Stimulated activated CD8-positive, alpha-beta memory T cell treated with anti-CD3 and anti-CD28 coated beads, Interleukin-7, amount 100 ng/mL, for 1 hour (primary cell): ENCODE data around the gene L1CAM.
A peak's percentile ranks its signal among the peaks of the same experiment; 100 is the strongest.

Experiments used
- DNase-seq, 2 donors: peaks; one replicate each; pipeline ENCODE4 v3.0.0-alpha.2; 2020; ENCODE audit warnings: low read depth in 2 of 2

The L1CAM gene

DNA sequence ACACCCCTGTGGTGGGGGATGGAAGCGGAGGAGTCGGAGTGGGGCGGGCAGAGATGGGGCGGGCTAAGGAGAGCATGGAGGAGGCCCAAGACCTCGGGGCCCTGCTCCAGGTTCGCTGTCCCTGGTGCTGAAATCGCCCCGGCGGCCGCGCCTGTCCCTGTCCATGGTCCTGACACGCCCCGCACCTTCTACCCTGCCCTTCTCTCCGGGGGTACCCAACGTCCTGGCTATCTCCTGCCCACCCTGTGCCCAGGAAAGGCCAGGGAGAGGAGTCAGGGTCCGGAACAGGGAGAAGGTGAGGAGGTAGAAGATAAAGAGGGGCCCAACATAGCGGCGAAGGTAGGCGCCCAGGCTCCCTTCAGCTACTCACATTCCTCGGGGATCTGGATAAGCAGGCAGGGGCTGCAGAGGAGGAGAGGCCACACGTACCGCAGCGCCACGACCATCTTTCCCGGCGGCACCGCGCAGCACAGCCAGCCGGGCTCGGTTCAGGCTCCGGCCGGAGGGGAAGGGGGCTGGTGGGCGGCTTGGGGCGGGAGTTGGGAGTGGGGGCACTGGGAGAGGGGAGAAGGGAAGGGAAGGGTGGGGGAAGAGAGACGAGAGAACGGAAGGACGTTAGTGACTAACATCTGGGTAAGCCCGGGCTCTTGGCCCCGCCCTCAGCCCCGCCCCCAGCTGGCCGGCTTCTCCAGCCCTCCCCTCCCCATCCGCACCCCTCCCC lies 10.4 kb downstream of the L1CAM start:
- DNase-seq, result peak; percentile 45 to 55

DNA sequence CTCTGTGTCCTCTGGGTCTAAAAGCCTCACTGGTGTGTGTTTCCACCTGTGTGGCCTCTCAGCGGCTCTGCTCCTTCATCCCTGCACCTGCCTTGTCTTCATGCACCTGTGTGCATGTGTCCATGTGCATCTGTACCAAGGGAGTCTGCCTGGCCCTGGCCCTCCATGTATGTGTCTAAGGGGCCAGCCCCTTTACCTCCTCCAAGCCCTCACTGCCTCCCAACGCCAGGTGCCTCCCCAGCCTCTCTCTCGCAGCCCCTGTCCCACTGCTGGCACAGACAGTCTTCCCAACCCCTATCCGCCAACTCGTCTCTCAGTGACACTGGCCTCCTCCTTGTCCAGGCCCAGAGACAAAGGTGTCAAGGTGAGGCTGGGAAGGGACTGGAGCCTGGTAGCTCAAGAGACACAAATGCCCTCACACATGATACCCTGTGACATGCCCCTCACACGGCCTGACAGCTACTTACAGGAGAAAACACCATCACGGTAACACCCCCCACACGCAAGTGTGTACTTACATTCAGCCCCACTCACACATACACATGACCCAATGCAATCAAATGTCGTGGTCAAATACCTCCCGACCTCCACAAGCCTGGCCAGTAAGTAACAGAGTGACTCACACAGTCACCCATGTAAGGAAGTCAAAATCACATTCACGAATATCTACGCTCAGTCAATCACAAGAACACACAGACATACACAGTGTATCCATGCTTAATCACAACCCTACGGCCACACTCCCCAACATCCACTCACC lies 11.4 kb downstream of the L1CAM start:
- DNase-seq, result no peak

DNA sequence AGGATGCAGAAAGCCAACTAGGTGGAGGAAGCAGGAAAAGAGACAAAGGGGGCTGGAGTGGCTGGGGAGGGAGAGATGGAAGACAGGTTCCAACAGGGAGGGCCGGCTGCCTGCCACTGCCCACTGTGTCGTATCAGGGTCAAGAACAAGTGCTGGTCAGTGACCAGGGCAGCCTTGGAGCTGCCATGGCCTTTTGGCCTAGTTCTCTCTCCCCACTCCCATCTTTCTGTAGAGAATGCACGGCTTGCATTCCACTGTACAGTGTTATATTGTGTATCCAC lies 11.9 kb downstream of the L1CAM start:
- DNase-seq, result no peak

DNA sequence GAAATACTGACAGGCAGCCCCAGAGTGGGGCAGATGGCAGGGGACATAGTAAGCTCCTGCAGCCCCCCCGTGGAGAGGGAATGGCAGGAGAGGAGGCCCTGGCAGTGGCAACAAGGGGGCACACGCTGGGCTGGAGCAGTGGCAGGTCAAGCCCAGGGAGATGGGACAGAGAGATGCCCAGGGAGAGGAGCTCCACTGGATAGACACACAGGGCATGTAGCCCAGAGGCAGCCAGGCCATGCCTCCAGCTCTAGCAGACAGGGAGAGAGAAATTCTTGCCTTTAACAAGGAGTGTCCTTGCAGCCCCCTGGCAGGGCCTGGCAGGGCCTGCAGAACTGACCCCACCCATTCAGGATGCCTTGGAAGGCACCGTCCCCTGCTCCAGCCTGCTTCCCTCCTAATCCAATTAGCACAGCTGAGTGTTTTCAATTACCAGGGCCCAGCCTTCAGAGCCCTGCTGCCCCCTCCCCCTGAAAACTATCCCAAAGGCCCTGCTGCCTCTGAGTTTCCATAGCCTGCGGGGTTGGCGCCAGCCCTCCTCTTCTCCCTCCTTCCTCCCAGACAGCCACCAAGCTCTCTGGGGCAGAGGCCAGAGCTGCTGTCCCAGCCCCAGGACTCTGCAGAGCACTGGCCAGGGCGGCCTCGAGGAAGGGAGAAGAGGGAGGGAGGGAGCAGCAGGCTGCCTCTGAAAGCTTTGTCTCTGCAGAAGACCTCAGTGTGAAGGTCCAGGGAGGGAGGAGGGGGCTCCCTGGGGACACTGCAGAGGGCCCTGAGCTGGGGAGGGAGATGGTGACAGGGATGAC lies 12.5 kb downstream of the L1CAM start:
- DNase-seq, result no peak

DNA sequence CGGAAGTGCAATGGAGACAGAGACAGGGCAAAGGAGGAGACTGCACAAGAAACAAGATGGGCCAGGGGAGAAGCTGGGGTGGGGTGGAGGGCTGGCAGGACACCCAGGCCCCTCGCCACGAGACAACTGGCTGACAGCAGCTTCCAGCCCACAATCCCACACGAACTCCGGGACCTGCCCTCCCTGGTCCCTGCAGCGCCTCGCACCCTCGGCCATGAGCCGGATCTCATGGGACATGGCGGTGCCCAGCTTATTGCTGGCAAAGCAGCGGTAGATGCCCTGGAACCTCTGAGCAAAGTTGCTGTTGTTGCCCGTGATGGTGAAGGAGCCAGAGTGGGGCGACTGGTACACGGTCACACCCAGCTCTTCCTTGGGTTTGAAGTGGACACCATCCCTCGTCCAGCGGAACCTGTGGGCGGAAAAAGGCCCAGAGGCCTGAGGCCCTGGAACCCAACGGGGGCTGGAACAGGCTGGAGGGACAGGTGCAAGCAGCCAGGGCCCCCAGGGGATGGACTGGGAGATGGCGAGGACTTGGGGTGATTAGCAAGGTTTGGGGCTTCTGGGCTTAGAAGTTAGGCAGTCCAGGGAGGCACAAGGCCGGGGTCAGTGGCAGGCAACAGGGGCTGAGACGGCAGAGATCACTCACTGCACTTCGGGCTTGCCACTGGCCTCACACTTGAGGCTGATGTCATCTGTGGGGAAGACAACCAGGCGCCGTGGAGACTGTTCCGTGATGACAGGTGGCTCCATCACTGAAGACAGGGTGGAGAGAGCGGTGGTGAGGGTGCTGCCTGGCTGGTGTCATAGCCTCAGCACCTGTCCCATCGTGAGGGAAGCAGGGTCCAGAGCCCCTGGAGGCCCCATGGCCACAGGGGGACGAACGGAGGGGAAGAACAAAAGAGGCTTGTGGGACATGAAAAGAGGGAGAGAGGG lies 13.8 kb downstream of the L1CAM start:
- DNase-seq, result no peak

DNA sequence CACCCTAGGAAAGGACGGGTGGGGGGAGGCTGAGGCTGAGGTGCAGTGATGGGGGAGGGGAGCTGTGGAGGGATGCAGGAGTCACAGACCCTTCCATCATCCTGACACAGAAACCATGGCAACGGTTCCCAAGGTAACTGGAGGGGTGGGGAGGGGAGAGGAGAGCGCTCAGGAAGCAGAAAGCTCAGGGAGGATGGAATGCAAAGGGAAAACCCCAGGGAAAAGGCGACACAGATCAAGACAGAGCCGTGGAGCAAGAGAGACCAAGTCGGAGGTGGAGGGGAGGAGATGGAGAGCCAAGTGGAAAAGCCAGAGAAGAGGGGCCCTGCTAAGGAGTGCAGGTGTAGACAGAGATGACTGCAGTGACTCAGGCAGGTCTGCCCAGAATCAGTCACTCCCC lies 14.5 kb downstream of the L1CAM start:
- no peak for DNase-seq

DNA sequence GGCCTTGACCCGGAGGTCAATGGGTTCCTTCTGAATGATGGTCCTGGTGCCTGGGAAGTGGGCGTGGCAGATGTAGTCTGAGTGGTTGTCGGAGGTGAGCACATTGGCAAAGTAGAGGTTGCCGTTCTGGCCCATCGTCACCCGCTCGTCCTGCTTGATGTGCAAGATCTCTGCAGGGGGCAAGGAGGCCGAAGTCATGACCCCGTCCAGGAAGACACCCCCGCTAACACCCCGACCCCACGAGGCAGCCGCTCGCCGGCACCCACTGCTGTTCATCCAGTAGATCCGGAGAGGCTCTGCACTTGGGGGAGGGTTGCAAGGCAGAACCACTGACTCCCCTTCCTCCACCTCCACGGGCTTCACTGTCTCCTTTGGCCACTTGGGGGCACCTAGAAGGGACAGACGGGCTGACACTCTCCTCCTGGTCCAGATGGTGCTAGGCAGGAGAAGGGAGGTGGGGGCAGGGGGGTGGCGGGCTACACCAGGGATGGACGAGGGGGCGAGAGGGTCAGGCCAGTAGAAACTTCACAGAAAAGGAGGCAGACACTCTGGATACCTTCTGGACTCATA lies 15.1 kb downstream of the L1CAM start:
- DNase-seq, result no peak

DNA sequence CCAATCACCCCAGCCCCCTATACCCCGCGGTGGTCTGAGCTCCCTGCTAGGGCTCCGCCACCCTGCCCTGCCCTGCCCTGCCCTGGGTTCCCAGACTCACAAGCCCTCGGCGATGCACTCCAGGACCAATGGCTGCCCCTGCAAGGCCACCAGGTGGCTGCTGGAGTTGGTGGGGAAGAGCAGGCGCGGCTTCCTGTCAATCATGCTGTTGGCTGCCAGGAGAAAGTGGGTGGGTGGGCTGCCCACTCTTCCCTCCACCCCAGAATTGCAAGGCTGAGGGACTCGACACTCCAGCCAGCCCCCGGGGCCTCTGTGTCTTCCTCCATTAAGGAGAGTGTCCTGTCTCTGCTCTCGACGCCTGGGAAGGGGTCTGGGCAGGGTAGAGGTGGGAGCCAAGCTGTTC lies 15.7 kb downstream of the L1CAM start:
- DNase-seq, result no peak

DNA sequence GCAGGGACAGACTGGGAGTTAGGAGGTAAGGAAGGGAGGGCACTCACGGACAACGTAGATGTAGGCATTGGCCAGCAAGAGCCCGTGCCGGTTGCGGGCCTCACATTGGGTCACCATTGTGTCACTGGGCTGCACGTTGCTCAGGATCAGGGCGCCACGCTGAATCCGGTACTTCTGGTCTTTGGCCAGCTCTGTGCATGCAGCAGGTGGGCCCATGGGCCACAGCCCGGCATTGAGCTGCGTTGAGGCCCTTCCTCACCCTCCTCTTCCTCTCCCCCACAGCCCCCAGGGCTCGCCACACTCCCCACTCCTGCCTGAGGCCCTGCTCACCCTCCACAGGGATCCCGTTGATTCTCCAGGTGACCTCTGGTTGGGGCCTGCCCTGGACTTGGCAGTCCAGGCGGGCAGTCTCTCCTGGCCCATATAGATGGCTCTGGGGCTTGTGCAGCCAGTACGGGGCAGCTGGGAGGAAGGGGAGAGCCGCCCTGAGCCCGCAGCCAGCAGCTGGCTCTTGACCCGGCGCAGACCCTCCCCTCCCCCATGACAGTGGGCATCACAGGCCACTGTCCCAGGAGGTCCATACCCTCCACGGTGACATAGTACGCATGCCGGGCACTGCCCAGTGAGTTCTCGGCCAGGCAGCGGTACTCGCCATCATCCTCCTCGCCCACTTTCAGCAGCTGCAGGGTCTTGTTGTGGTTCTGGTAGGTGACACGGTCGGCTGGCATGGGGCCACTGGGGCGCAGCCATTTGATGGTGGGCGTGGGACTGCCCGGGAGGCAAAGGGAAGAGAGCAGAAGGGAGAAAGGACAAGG lies 16.3 kb downstream of the L1CAM start:
- DNase-seq, result no peak

DNA sequence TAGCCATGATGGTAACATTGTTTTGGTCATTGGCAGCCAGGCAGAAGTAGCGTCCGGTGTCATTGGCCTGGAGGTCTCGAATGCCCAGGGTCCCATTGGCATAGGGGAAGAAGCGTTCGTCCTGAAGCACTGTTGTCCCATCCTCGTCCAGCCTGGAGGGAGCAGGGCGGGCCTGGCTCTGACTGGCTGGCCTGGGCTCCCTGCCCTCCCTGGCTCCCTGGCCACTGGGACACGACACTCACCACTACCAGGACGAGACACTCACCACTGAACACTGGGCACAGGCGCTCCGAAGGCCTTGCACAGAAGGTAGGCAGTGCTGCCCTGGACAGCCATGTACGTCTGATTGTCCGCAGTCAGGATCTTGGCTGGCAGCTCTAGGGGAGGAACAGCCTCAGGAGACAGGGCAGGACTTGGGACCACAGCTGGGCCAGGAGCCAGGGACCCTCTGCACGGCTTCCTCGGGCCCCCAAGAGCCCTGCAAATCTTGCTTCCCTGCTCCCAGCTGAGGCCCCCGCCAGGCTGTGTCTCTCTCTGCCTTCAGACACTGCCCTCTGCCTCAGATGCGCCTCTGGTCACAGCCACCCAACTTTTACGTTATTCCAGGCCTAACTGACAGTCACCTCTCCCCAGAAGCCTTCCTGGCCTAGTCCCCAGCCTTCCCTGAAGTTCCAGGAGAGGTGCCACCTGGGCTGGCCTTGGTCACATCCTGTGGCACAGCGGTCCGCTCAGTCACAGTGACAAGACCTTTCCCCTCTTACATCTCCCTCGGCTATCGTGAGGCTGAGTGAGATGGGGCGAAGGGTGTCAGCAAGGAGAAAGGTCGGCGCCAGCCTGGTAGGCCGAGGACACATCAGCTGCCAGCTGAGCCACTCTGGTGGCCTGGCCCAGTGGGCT lies 17.1 kb downstream of the L1CAM start:
- no peak for DNase-seq

DNA sequence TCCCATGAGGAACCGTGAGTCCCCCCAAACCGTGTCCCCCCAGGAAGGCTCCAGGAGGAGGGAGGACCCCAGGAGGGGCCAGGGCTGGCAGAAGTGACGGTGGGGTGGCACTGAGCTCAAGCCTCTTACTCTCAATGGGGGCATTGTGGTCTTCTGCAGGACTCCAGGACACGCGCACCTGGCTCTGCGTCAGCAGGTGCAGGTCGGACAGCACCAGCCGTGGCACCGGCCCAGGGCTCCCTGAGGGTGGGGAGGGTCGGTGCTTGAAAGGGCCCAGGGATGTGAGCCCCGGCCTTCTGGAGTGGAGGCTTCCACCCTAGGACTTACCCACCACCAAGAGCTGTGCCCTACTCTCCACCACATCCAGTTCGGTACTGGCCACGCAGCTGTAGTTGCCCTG lies 18.3 kb downstream of the L1CAM start:
- DNase-seq, result no peak

DNA sequence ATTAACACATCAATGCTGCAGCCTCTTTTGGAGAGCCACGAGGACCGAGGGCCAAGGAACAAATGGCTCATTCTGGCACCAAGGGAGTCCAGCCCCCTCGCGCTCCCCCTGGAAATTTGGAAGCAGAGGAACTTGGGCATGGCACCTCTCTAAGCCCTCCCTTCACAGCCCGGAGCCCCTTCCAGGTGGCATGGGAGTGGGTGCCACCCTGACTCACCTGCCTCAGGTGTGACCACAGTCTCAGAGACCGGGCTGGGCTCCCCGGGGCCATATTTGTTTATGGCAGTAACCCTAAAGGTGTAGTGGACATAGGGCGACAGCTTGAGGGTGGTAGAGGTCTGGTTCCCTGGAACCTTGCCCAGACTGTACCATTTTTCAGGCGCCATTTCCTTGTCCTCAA lies 18.8 kb downstream of the L1CAM start:
- no peak for DNase-seq

DNA sequence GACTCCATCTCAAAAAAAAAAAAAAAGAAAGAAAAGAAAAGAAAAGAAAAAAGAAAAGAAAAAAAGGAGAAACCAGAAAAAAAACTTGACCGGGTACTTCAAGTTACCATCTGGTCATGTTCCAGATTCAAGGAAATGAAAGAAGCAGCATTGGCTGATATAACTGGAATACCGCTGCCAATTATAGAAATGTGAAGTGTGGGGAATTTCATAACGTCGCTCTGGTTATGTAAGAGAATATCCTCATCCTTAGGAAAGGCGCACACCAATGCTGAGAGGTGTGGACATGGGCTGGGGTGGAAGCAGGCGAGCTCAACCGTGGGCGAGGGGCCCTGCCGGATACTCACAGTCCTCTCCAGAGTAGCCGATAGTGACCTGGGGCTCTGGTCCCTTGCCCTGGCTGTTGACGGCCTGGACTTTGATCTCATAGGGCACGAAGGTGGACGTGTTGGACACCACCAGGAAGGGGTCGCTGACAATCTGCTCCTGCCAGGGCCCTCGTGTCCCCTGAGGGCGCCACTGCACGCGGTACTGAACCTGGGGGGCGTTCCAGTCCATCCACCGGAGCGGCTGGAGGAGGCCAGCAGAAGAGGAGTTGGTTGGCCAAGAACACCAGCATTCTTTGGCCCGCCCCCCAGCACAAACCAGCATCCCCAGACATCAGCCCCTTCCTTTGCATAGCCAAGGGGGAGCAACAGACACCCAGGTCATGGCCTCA lies 19.5 kb downstream of the L1CAM start:
- no peak for DNase-seq

DNA sequence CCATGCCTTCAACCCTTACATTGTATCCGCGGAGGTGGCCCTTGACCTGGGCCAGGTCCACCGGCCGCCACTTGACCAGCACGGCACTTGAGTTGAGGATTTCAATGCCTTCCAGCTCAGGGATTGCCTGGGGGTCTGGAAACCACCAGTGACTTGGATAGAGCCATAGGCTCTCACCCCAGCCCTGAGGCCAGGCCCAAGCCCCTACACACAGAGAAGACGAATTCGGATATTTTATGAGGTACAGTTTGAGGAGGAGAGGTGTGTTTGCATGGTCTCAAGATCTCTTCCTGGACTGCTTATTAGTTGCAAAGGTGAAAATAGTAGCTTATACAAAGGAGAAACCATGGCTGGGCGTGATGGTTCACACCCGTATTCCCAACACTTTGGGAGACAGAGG lies 20.3 kb downstream of the L1CAM start:
- no peak for DNase-seq

DNA sequence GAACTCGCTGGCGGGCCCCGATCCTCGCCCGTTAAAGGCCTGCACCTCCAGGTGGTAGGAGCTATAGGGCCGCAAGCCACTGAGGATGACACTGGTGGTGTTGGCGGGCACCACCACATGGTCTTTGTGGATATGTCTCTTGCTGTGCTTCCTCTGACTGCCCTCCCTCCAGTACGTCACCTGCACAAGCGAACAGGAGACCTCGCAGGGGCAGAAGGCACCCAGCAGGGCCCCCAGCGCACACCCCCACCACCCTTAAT lies 20.7 kb downstream of the L1CAM start:
- DNase-seq, result no peak

DNA sequence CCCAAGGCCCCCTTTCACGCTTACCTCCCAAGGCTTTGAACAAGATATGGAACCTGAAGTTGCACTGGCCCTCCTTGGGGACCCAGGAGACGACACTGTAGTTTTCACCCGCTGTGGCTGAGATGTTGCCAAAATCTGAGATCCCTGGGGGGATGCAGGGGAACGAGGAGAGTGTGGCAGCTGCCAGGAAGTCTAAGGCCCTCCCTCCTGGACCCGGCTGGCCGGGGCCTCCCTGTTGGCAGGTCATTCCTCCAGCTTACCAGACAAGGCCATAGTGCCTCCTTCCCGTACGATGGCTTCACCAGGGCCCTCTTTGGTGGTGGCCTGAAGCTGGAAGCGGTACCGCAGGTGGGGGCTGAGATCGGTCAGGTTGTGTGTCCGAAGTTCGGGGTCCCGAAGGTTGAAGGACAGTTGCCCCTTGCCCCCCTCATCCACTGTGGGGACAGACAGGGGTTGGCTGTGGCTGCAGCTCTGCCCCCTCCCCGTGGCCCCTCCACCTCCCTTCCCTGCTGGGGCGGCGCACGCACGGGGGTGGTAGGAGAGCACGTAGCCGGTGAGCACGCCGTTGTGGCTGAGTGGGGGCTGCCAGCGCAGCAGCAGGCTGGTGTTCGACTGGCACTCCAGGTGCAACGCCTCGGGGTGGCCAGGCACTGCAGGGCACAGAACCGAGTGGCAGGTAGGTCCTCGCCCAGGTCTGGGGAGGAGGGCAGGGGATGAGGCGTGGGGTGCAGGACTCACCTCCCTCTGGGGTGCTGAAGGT lies 21.2 kb downstream of the L1CAM start:
- no peak for DNase-seq

DNA sequence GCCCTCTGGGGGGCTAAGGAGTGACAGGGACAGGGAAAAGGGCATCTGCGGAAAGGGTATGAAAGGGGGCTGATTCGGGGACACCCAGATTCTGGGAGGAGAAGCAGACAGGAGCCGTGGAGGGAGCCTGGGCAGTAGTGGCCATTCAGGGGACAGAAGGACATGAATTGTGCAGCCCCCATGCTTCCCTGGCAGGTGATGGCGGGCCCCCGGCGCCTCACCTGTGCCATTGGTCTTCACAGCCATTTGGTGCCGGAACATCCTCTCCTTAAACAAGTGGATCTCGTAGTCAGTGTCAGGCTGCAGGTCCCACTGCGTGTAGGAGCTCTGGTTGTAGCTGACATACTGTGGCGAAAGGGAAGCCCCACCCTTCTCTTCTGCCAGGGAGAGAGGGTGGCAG lies 21.9 kb downstream of the L1CAM start:
- DNase-seq, result no peak

DNA sequence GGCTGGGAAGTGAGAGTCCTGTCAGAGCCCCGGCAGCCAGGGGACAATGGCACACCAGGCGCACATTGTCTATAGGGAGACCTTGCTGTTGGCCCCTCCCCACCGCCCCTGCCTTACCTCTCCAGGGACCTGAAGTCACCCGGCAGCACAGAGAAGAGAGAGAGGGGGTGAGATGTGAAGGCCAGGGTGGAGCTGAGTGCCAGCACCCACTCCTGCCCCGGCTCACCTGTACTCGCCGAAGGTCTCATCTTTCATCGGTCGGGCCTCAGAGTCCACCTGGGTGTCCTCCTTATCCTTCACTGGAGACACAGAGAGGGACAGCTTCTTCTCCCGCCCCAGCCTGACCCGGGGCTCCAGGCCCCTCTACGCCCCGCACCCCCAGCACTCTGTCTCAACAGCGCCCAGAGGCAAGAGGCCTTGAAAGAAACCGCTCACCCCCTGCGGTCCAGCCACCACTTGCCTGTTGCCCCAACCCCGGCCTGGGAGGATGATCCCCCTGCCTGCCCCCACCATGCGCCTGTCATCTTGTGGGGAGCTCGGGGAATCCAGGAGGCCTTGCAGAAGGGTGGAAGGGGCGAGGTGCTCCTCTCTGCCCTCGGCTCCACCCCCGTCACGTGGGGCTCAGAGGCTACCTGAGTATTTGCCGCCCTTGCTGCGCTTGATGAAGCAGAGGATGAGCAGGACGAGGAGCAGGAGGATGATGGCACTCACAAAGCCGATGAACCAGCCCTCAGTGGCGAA lies 22.6 kb downstream of the L1CAM start:
- DNase-seq, result no peak
